WTC11 (cell line): Measurements from ENCODE around the gene RNF148.

ENCODE experiments used
- KAT7 ChIP-seq: sonication (generic); formaldehyde crosslinking; IDR thresholded peaks from 2 replicates; pipeline ENCODE4 v1.8.1; 2023; ENCODE audit warnings: missing genetic modification reagents, mild to moderate bottlenecking, borderline replicate concordance
- SP1 ChIP-seq: sonication (generic); formaldehyde crosslinking; conservative IDR thresholded peaks from 2 replicates; pipeline ENCODE4 v1.8.1; 2022; ENCODE audit warnings: missing genetic modification reagents
- TF ChIP-seq, protein P1 (sequence below): fragments of 200-600 bp; IDR thresholded peaks from 2 replicates; pipeline ENCODE4 v1.8.0; 2022; ENCODE audit warnings: antibody characterized with exemption
- TF ChIP-seq, protein P2 (sequence below): sonication (generic); formaldehyde crosslinking; conservative IDR thresholded peaks from 2 replicates; pipeline ENCODE4 v1.8.1; 2023; ENCODE audit warnings: mild to moderate bottlenecking, low read depth, missing genetic modification reagents, moderate library complexity

DNA sequence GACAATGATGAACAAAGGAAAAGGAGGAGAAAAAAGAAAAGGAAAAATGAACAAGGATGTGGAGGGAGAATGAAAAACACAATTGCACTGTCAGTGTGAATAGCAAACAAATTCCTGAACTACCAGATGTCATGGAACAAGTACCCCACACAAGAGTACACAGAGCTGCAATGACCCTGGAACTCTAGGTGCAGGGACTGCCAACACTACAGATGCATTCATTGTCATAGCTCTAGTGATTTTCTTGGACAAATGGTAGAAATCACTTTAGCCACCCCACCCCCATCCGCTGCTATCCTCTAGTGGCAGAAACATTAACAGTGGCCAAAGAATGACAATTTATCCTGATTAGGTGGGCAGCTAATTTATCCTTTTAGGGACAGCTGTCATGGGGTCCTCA is 6.9 kb downstream of the RNF148 start:
- TF ChIP-seq, protein P1, sequence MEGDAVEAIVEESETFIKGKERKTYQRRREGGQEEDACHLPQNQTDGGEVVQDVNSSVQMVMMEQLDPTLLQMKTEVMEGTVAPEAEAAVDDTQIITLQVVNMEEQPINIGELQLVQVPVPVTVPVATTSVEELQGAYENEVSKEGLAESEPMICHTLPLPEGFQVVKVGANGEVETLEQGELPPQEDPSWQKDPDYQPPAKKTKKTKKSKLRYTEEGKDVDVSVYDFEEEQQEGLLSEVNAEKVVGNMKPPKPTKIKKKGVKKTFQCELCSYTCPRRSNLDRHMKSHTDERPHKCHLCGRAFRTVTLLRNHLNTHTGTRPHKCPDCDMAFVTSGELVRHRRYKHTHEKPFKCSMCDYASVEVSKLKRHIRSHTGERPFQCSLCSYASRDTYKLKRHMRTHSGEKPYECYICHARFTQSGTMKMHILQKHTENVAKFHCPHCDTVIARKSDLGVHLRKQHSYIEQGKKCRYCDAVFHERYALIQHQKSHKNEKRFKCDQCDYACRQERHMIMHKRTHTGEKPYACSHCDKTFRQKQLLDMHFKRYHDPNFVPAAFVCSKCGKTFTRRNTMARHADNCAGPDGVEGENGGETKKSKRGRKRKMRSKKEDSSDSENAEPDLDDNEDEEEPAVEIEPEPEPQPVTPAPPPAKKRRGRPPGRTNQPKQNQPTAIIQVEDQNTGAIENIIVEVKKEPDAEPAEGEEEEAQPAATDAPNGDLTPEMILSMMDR = no peak
- TF ChIP-seq SP1 (CRISPR knock-in tag) = no peak
- TF ChIP-seq, protein P2, sequence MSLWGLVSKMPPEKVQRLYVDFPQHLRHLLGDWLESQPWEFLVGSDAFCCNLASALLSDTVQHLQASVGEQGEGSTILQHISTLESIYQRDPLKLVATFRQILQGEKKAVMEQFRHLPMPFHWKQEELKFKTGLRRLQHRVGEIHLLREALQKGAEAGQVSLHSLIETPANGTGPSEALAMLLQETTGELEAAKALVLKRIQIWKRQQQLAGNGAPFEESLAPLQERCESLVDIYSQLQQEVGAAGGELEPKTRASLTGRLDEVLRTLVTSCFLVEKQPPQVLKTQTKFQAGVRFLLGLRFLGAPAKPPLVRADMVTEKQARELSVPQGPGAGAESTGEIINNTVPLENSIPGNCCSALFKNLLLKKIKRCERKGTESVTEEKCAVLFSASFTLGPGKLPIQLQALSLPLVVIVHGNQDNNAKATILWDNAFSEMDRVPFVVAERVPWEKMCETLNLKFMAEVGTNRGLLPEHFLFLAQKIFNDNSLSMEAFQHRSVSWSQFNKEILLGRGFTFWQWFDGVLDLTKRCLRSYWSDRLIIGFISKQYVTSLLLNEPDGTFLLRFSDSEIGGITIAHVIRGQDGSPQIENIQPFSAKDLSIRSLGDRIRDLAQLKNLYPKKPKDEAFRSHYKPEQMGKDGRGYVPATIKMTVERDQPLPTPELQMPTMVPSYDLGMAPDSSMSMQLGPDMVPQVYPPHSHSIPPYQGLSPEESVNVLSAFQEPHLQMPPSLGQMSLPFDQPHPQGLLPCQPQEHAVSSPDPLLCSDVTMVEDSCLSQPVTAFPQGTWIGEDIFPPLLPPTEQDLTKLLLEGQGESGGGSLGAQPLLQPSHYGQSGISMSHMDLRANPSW (CRISPR knock-in tag) = no peak
- TF ChIP-seq KAT7 = no peak
